ENCODE results near the gene DAND5. TPM values are rescaled to one million over a fixed set of nuclear protein-coding genes. Genes with fewer than 3 reads are reported as not detected.

DAND5 gene
- total and polyA plus RNA-seq, 10 of the 15 experiments (the other 5 are each of a cell fraction or from before 2014, with no cell fraction given): 0.06 to 0.15 (median 0.12) TPM; not detected in 5

GRCh38 chr19:12924621-12925310, 44.6 kb upstream of the DAND5 start:
- Histone ChIP-seq H3K4me3 (no peak overlapping the region), H2AFZ (ENCODE audit: control insufficient read depth, low read depth, low read length) (no peak overlapping the region), H3K4me2 (ENCODE audit: control insufficient read depth, insufficient read depth) (no peak overlapping the region), H3K27ac (ENCODE audit: control insufficient read depth, insufficient read depth) (no peak overlapping the region), H3K79me2 (ENCODE audit: control insufficient read depth, insufficient read depth, low read length) (no peaks in the 10 kb centered on the region), H3K36me3 (ENCODE audit: control insufficient read depth in 2 of 2, insufficient read depth in 2 of 2, low read length in 1 of 2) (peaks cover 25 to 34% of the 10 kb centered on the region in 2 experiments), H4K20me1 (ENCODE audit: control insufficient read depth, insufficient read depth) (no peaks in the 10 kb centered on the region; the same call in 1 of the 2 replicates), H3K4me1 (ENCODE audit: control insufficient read depth, insufficient read depth, low read length) (no peaks in the 10 kb centered on the region), H3K27me3 (replicated peaks in 1 of 2; ENCODE audit: control insufficient read depth in 2 of 2, insufficient read depth in 2 of 2, low read length in 1 of 2) (no peaks in the 10 kb centered on the region), H3K9me3 (replicated peaks; ENCODE audit: control insufficient read depth, insufficient read depth, low read length) (no peaks in the 10 kb centered on the region), H3K9ac (ENCODE audit: control insufficient read depth, insufficient read depth, low read length) (no peak overlapping the region)
- ChIA-PET SMC1A (ENCODE audit: uncharacterized antibody, unreplicated experiment) (no interaction called here), RAD21 (ENCODE audit: unreplicated experiment) (no interaction called here), POLR2A (no interaction called here), CTCF (interaction anchor here (1.5 kb wide), 1 partner anchor 40 kb away, joined by 6 read pairs; no protein-coding TSS in a partner anchor)
- no peak for DNase-seq (ENCODE audit: low read depth, low spot score)
- no peak for FAIRE-seq
- intact Hi-C loops (cut with micrococcal nuclease; ENCODE audit: unreplicated experiment): no loop called here
- TF ChIP-seq RELA (IDR thresholded peaks at IDR 0.05; ENCODE audit: borderline replicate concordance, partially characterized antibody) (no peak), RB1 (IDR thresholded peaks at IDR 0.05; ENCODE audit: borderline replicate concordance) (no peak), NFYA (IDR thresholded peaks at IDR 0.05; ENCODE audit: borderline replicate concordance, low read depth, low read length) (no peak), KAT2A (conservative IDR thresholded peaks at IDR 0.05; ENCODE audit: control insufficient read depth, low read depth, low read length) (no peak), PML (IDR thresholded peaks at IDR 0.05; ENCODE audit: low read length) (no peak), PAX5 (IDR thresholded peaks at IDR 0.05; ENCODE audit: borderline replicate concordance, low read depth, low read length) (no peak), STAT3 (IDR thresholded peaks at IDR 0.05; ENCODE audit: low read depth, low read length) (no peak), ASH2L (IDR thresholded peaks at IDR 0.05; ENCODE audit: borderline replicate concordance, low read depth) (no peak), WRNIP1 (IDR thresholded peaks at IDR 0.05; ENCODE audit: borderline replicate concordance, low read depth, low read length) (no peak), MEF2A (IDR thresholded peaks at IDR 0.05; ENCODE audit: insufficient read depth, low read depth, low read length) (no peak), RFX5 (IDR thresholded peaks at IDR 0.05; ENCODE audit: low read depth, low read length) (no peak), CHD4 (IDR thresholded peaks at IDR 0.05) (no peak), POLR2A (IDR thresholded peaks at IDR 0.05; ENCODE audit: low read depth, low read length) (no peak), GATAD2B (conservative IDR thresholded peaks at IDR 0.05; ENCODE audit: low read depth) (no peak), DPF2 (IDR thresholded peaks at IDR 0.05) (no peak), YBX1 (IDR thresholded peaks at IDR 0.05) (no peak)
- TF ChIP-seq, protein P1, sequence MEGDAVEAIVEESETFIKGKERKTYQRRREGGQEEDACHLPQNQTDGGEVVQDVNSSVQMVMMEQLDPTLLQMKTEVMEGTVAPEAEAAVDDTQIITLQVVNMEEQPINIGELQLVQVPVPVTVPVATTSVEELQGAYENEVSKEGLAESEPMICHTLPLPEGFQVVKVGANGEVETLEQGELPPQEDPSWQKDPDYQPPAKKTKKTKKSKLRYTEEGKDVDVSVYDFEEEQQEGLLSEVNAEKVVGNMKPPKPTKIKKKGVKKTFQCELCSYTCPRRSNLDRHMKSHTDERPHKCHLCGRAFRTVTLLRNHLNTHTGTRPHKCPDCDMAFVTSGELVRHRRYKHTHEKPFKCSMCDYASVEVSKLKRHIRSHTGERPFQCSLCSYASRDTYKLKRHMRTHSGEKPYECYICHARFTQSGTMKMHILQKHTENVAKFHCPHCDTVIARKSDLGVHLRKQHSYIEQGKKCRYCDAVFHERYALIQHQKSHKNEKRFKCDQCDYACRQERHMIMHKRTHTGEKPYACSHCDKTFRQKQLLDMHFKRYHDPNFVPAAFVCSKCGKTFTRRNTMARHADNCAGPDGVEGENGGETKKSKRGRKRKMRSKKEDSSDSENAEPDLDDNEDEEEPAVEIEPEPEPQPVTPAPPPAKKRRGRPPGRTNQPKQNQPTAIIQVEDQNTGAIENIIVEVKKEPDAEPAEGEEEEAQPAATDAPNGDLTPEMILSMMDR (IDR thresholded peaks at IDR 0.05 in 2 of 3, conservative IDR thresholded peaks at IDR 0.05 in 1 of 3; ENCODE audit: control insufficient read depth in 2 of 3, extremely low read depth in 1 of 3, insufficient read depth in 1 of 3, low read depth in 3 of 3, low read length in 3 of 3): no peak
- TF ChIP-seq, protein P2, sequence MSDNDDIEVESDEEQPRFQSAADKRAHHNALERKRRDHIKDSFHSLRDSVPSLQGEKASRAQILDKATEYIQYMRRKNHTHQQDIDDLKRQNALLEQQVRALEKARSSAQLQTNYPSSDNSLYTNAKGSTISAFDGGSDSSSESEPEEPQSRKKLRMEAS (IDR thresholded peaks at IDR 0.05; ENCODE audit: low read depth, low read length): no peak
- TF ChIP-seq, protein P3, sequence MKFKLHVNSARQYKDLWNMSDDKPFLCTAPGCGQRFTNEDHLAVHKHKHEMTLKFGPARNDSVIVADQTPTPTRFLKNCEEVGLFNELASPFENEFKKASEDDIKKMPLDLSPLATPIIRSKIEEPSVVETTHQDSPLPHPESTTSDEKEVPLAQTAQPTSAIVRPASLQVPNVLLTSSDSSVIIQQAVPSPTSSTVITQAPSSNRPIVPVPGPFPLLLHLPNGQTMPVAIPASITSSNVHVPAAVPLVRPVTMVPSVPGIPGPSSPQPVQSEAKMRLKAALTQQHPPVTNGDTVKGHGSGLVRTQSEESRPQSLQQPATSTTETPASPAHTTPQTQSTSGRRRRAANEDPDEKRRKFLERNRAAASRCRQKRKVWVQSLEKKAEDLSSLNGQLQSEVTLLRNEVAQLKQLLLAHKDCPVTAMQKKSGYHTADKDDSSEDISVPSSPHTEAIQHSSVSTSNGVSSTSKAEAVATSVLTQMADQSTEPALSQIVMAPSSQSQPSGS (IDR thresholded peaks at IDR 0.05; ENCODE audit: low read length): no peak
- TF ChIP-seq, protein P4, sequence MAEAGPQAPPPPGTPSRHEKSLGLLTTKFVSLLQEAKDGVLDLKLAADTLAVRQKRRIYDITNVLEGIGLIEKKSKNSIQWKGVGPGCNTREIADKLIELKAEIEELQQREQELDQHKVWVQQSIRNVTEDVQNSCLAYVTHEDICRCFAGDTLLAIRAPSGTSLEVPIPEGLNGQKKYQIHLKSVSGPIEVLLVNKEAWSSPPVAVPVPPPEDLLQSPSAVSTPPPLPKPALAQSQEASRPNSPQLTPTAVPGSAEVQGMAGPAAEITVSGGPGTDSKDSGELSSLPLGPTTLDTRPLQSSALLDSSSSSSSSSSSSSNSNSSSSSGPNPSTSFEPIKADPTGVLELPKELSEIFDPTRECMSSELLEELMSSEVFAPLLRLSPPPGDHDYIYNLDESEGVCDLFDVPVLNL (IDR thresholded peaks at IDR 0.05; ENCODE audit: low read depth, low read length): no peak
- no peak for ATAC-seq
- WGBS (ENCODE audit: insufficient coverage, insufficient replicate concordance, low lambda C conversion rate, missing lambda C conversion rate): 98% methylated on average over 29 of the region's 29 CpGs
- no TSS peak for BruUV-seq (replicated peaks)
- in situ Hi-C loops (cut with MboI): no loop called here

All from GM12878 (cell line).